GM18505 (cell line): ENCODE results near the gene PTGES2.
"Not testable (repeated sequence)": the region's sequence is repeated elsewhere in the genome, so short reads cannot be mapped to it uniquely, and the experiment has no call there.

Source experiments
- ATAC-seq: cut with Tn5 transposase; IDR thresholded peaks from one replicate; pipeline ENCODE4 v1.9.1; 2021; ENCODE audit not compliant: unreplicated experiment
- POLR2A ChIP-seq: IDR thresholded peaks from 4 replicates; pipeline ENCODE4 v1.6.1; 2011; ENCODE audit warnings: borderline replicate concordance; ENCODE audit not compliant: insufficient read depth, insufficient read length; ENCODE audit errors: extremely low read depth

Gene PTGES2

DNA sequence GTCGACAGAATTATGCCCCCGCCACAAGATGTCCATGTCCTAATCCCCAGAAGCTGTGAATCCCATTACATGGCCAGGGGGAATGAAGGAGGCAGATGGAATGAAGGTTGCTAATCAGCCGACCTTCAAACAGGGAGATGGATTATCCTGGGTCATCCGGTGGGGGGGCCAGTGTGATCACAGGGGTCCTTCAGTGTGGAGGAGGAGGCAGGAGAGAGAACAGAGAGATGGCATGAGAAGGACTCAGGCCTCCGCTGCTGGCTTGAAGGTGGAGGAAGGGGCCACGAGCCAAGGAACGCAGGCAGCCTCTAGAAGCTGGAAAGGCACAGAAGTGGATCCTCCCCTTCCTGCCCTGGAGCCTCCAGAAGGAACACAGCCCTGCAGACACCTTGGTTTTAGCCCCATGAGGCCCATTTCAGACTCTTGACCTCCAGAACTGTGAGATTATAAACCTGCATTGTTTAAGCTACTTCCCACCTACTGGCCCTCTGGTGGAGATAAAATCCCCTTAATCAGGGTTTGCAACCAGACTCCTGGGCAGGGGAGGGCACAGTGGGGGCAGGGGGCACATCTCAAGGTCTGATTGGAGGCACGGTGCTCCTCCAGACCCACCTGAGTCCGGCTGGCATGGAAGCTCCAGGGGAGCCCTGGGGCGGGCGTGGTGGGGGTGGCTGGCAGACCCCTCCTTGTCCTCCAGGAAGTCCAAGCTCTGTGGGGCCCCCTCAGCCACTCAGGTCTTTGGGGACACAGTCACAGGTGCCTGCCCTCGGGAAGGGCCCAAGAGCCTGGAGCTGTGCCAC is 13.8 kb downstream of the PTGES2 start:
- no peak for ATAC-seq
- no peak for TF ChIP-seq POLR2A

DNA sequence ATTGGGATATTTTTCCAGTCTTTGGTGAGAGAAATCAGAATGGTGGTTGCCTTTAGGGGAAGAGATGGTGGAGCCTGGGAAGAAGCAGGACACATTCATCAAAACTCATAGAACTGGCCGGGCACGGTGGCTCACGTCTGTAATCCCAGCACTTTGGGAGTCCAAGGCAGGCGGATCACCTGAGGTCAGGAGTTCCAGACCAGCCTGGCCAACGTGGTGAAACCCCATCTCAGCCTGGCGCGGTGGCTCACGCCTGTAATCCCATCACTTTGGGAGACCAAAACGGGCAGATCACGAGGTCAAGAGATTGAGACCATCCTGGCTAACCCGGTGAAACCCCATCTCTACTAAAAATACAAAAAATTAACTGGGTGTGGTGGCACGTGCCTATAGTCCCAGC is 15.8 kb downstream of the PTGES2 start:
- ATAC-seq = not testable (repeated sequence)

DNA sequence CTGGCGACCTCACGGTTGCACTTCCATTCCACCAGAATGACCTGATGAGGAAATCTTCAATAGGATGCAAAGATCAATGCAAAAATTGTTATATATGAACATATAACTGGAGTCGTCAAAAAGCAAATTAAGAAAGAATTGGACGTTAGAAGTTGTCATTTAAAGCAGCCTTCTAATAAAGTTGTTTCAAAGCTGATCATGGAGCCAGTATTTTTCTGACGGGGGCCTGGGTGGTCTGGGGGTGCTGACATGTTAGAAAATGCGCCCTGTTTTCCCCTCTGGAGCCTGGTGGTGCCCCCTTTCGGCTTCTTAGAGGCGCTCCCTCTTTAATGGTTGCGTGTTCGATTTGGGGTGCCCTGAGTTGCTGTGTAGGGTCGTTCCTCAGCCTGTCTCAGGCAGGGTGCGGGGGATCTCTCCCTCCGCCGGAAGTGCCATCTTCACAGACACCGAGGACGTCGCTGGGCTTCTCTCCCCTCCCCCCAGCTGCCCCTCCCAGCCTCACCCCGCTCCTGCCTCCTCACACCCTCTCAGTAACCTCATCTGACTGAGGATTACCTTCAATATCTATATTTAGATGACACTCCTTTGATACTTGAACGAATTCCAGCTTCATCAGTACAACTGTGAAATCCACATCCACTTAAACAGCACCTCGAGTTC is 18.3 kb downstream of the PTGES2 start:
- ATAC-seq = no peak
- no peak for TF ChIP-seq POLR2A

DNA sequence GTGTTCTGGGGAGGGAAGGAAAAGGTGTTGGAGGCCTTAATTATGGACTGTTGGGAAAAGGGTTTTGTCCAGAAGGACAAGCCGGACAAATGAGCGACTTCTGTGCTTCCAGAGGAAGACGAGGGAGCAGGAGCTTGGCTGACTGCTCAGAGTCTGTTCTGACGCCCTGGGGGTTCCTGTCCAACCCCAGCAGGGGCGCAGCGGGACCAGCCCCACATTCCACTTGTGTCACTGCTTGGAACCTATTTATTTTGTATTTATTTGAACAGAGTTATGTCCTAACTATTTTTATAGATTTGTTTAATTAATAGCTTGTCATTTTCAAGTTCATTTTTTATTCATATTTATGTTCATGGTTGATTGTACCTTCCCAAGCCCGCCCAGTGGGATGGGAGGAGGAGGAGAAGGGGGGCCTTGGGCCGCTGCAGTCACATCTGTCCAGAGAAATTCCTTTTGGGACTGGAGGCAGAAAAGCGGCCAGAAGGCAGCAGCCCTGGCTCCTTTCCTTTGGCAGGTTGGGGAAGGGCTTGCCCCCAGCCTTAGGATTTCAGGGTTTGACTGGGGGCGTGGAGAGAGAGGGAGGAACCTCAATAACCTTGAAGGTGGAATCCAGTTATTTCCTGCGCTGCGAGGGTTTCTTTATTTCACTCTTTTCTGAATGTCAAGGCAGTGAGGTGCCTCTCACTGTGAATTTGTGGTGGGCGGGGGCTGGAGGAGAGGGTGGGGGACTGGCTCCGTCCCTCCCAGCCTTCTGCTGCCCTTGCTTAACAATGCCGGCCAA is 19.1 kb downstream of the PTGES2 start:
- no peak for TF ChIP-seq POLR2A

DNA sequence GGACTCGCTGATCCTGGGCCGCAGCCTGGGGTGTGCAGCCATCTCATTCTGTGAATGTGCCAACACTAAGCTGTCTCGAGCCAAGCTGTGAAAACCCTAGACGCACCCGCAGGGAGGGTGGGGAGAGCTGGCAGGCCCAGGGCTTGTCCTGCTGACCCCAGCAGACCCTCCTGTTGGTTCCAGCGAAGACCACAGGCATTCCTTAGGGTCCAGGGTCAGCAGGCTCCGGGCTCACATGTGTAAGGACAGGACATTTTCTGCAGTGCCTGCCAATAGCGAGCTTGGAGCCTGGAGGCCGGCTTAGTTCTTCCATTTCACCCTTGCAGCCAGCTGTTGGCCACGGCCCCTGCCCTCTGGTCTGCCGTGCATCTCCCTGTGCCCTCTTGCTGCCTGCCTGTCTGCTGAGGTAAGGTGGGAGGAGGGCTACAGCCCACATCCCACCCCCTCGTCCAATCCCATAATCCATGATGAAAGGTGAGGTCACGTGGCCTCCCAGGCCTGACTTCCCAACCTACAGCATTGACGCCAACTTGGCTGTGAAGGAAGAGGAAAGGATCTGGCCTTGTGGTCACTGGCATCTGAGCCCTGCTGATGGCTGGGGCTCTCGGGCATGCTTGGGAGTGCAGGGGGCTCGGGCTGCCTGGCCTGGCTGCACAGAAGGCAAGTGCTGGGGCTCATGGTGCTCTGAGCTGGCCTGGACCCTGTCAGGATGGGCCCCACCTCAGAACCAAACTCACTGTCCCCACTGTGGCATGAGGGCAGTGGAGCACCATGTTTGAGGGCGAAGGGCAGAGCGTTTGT is 19.9 kb downstream of the PTGES2 start:
- no peak for ATAC-seq
- no peak for TF ChIP-seq POLR2A

More for the DNA sequence above, 19.1 kb downstream of the PTGES2 start:
- no peak for ATAC-seq

DNA sequence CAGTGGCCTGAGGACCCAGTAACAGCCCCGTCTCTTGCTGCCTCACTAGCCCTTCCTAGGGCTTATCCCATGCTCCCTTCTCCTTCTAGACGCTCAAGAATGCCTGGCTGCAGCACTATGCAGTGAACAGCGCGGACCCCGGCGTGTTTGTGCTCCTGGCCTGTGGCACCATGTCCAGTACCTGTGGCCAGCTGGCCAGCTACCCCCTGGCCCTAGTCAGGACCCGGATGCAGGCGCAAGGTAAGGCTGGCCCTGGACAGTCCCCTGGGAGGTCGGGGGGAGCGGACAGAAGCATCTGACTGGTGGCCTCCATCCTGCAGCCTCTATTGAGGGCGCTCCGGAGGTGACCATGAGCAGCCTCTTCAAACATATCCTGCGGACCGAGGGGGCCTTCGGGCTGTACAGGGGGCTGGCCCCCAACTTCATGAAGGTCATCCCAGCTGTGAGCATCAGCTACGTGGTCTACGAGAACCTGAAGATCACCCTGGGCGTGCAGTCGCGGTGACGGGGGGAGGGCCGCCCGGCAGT is 20.5 kb downstream of the PTGES2 start:
- no peak for TF ChIP-seq POLR2A
- ATAC-seq = no peak

DNA sequence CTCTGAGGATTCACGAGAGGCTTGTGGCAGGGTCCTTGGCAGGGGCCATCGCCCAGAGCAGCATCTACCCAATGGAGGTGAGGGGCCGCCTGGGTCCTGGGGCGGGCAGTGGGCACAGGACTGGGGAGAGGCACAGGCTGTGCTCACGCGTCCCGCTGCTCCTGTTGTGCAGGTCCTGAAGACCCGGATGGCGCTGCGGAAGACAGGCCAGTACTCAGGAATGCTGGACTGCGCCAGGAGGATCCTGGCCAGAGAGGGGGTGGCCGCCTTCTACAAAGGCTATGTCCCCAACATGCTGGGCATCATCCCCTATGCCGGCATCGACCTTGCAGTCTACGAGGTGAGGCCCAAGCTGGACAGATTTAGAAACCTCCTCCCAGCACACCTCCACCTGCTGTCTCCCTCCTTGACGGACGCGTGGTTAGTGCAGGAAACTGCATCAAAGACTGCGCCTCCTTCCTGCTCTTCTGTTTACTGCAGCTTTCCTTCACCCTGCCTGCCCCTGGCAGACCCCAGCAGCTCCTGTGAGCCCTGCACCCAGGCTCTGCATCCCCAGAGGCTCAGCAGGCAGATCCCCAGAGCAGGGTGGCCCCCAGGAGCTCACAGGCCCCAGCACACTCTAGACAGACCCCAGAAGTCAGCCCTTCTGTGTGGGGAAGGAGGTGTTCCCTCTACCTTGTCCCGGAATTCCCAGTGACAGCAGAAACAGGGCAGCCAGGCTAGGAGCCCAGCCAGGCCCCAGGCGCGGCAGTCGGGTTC is 21.2 kb downstream of the PTGES2 start:
- TF ChIP-seq POLR2A = no peak
- no peak for ATAC-seq

DNA sequence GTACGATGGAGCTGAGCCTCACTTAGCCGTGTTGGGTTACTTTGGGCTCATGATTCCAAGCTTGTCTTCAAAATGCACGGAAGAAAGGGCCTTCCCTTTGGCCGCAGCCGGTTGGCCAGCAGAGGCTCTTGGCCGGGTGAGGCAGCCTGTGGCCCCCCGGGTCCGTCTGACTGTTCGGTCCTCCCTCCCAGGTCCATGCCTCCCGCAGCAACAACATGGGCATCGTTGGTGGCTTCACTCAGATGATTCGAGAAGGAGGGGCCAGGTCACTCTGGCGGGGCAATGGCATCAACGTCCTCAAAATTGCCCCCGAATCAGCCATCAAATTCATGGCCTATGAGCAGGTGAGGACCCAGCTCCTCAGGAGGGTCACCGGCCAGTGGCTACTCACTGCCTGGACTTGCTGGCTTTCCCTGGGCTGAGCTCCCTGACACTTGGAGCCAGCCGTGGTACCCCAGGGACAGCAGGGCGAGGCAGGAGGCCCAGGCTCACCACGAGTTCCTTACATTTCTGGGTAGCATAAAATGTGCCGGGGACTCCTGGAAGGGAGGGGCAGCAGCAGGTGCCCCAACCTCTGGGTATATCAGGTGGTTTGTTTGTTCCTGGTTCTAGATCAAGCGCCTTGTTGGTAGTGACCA is 21.9 kb downstream of the PTGES2 start:
- TF ChIP-seq POLR2A = no peak
- no peak for ATAC-seq

DNA sequence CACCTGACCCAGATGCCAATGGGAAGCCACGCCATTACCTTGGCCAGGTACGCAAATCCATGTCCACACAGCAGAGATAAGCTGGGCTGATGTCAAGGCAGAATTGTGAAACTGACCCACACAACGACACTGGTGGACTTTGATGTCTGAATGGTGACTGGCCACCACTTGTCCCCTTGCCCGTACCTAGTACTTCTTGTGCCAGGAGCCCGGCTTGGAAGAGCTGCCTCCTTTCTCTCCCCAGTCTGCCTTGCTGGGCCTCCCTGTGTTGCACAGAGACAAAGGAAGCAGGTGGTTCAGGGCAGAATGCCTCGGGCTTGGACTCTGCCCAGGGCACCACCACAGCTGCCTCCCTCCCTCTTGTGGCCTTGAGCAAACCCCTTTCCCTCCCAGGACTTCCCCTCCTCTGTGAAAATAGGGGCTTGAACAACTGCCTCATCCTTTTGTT is 23.3 kb downstream of the PTGES2 start:
- TF ChIP-seq POLR2A = no peak
- no peak for ATAC-seq

DNA sequence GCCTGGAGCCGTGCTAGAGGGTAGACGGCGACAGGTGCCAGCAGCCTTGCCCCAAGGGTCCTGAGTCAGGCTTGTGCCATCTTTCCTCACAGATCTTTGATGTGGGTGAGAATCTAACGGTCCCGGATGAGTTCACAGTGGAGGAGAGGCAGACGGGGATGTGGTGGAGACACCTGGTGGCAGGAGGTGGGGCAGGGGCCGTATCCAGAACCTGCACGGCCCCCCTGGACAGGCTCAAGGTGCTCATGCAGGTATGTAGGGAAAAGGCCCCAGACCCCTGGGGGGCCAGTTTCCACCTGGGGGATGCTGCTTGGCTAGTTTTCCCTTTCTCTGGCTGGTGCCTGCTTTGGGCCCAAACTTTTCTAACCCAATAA is 24.0 kb downstream of the PTGES2 start:
- no peak for ATAC-seq
- TF ChIP-seq POLR2A = no peak

DNA sequence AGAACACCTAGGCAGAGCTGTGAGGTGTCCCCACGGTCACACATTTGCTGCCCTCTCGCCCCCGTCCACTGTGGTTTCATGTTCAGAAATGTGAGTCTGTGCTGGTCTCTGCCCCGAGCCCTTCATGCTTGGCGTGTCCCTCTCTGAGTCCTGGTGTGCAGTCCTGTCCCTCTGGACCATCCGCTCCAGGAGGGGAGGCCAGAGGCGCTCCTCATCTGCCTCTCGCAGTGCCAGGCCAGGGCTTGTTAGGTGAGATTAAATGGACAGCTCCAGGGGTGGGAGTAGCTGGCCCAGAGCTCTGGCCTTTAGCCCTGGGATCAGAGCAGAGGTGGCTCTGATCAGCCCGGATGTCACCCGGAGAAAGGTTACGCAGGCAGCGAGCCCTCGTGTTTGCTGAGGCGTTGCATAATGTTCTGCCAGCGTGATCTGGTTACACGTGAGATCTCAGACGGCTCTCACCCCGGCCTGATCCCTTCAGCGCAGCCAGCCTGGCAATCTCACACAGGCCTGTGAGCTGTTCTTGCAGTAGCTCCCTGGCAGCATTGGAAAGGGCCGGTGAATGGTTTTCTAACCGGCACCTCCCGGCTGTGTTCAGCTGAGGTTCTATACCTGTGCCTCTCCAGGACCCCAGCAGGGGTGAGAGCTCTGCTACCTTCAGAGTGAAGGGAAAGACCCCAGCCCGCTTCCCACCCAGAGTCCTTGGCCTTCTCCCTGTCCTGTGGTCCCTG is 24.5 kb downstream of the PTGES2 start:
- no peak for TF ChIP-seq POLR2A
- no peak for ATAC-seq
